Testis (tissue), 3 donors: Measurements from ENCODE around the gene BOLL. TPM values are rescaled to one million over a fixed set of nuclear protein-coding genes. Genes with fewer than 3 reads are reported as not detected.
A peak's percentile ranks its signal among the peaks of the same experiment; 100 is the strongest.

Experiments
- DNase-seq: peaks from one replicate; pipeline ENCODE4 v3.0.0-alpha.2; 2019
- H3K27ac ChIP-seq, 2 donors: fragments of 200-600 bp; sonication (generic); one replicate each; pipeline ENCODE4 v1.5.1; 2019
- H3K27me3 ChIP-seq: fragments of 200-600 bp; sonication (generic); one replicate; pipeline ENCODE4 v1.5.1; 2019
- H3K36me3 ChIP-seq: fragments of 200-600 bp; sonication (generic); one replicate; pipeline ENCODE4 v1.5.1; 2017; ENCODE audit warnings: low read depth; ENCODE audit errors: missing control alignments
- H3K4me1 ChIP-seq: fragments of 200-600 bp; sonication (generic); one replicate; pipeline ENCODE4 v1.5.1; 2019
- H3K4me3 ChIP-seq, 2 donors: fragments of 200-600 bp; sonication (generic); one replicate each; pipeline ENCODE4 v1.5.1; 2017 to 2019
- H3K9me3 ChIP-seq: fragments of 200-600 bp; sonication (generic); one replicate; pipeline ENCODE4 v1.5.1; 2017
- POLR2A ChIP-seq: fragments of 450-650 bp; IDR thresholded peaks from one replicate; pipeline ENCODE4 v1.6.1; 2017; ENCODE audit warnings: antibody characterized with exemption, mild to moderate bottlenecking, moderate library complexity
- WGBS, 2 donors: methylation state at CpG; one replicate each; pipeline ENCODE4 v1.1.5; 2018; 5-methylcytosine and 5-hydroxymethylcytosine counted together
- intact Hi-C: fragments of 100-400 bp; cut with DNase I; formaldehyde crosslinking; loops from one replicate; pipeline ENCODE4 v1.15.1; 2023; ENCODE audit warnings: low total_unique reads
- polyA plus RNA-seq: library from polyadenylated mRNA; stranded (reverse); fragments of 350-450 nt; fragmentation: Illumina TruSeq; extraction: RNeasy Lipid Tissue Mini Kit (QIAGEN cat#74804); gene quantifications from one replicate; pipeline ENCODE4 v1.2.3, GENCODE V29; 2014; ENCODE audit warnings: low read depth, low replicate concordance; ENCODE audit not compliant: insufficient read depth
- total RNA-seq, 2 donors: library from RNA; depleted of rRNA; stranded (reverse); fragments of >200 nt; gene quantifications; one replicate each; pipeline ENCODE4 v1.2.3, GENCODE V29; 2016
- TF ChIP-seq, protein P1 (sequence below), 3 experiments: fragments of 450-650 bp in 2 of 3; fragments of 200-600 bp in 1 of 3; sonication (generic) in 1 of 3; IDR thresholded peaks; one replicate each; pipeline ENCODE4 v1.5.1; 2016 to 2019; ENCODE audit warnings: antibody characterized with exemption in 3 of 3, mild to moderate bottlenecking in 2 of 3, moderate library complexity in 1 of 3

The BOLL gene
- total and polyA plus RNA-seq, 3 donors from 2014 or later: 51.0 to 256 (median 65.0) TPM

DNA sequence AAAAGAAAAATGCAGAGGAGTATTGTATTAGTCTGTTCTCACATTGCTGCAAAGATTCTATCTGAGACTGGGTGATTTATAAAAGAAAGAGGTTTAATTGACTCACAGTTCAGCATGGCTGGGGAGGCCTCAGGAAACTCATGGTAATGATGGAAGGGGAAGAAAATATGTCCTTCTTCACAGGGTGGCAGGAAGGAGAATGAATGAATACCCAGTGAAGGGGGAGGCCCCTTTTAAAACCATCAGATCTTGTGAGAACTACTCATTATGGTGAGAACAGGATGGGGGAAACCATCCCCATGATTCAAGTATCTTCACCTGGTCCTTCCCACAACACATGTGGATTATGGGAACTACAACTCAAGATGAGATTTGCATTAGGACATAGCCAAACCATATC is 10.2 kb upstream of the BOLL start:
- TF ChIP-seq, protein P1, sequence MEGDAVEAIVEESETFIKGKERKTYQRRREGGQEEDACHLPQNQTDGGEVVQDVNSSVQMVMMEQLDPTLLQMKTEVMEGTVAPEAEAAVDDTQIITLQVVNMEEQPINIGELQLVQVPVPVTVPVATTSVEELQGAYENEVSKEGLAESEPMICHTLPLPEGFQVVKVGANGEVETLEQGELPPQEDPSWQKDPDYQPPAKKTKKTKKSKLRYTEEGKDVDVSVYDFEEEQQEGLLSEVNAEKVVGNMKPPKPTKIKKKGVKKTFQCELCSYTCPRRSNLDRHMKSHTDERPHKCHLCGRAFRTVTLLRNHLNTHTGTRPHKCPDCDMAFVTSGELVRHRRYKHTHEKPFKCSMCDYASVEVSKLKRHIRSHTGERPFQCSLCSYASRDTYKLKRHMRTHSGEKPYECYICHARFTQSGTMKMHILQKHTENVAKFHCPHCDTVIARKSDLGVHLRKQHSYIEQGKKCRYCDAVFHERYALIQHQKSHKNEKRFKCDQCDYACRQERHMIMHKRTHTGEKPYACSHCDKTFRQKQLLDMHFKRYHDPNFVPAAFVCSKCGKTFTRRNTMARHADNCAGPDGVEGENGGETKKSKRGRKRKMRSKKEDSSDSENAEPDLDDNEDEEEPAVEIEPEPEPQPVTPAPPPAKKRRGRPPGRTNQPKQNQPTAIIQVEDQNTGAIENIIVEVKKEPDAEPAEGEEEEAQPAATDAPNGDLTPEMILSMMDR (IDR thresholded peaks at IDR 0.05): no peak
- no peak for TF ChIP-seq POLR2A
- intact Hi-C loops: no loop called here
- Histone ChIP-seq H3K27me3 (no peaks in the 10 kb centered on the region), H3K4me3 (no peak overlapping the region), H3K27ac (no peak overlapping the region), H3K4me1 (no peaks in the 10 kb centered on the region), H3K9me3 (no peaks in the 10 kb centered on the region), H3K36me3 (no peaks in the 10 kb centered on the region)
- no peak for DNase-seq

DNA sequence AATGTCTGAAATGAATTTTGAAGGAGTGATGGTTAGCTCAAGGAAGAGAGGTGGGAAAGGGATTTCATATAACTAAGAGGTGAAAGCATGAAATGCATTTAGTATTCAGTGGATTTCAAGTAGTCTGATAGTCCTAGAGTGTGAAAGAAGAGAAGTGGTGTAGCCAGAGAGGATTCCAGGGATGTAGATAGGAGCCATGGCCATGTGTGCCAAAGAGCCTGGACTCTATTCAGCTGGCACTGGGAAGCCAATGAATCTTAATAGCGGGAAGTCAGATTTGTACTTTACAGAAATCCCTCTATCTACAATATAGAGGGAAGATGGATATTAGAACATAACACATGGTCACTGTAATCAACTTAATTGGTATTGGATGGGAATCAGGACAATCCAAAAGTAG is 8.3 kb upstream of the BOLL start:
- WGBS, 2 donors: 74 to 94% methylated on average over 1 of the region's 1 CpG
- no peak for DNase-seq
- H3K36me3 ChIP-seq: no peaks in the 10 kb centered on the region
- TF ChIP-seq POLR2A: no peak
- TF ChIP-seq, protein P1 (IDR thresholded peaks at IDR 0.05): no peak
- no peaks in the 10 kb centered on the region for H3K27me3 ChIP-seq
- no peak overlapping the region for H3K27ac ChIP-seq
- no peaks in the 10 kb centered on the region for H3K4me1 ChIP-seq
- intact Hi-C loops: no loop called here
- H3K9me3 ChIP-seq: no peaks in the 10 kb centered on the region
- H3K4me3 ChIP-seq: no peak overlapping the region

DNA sequence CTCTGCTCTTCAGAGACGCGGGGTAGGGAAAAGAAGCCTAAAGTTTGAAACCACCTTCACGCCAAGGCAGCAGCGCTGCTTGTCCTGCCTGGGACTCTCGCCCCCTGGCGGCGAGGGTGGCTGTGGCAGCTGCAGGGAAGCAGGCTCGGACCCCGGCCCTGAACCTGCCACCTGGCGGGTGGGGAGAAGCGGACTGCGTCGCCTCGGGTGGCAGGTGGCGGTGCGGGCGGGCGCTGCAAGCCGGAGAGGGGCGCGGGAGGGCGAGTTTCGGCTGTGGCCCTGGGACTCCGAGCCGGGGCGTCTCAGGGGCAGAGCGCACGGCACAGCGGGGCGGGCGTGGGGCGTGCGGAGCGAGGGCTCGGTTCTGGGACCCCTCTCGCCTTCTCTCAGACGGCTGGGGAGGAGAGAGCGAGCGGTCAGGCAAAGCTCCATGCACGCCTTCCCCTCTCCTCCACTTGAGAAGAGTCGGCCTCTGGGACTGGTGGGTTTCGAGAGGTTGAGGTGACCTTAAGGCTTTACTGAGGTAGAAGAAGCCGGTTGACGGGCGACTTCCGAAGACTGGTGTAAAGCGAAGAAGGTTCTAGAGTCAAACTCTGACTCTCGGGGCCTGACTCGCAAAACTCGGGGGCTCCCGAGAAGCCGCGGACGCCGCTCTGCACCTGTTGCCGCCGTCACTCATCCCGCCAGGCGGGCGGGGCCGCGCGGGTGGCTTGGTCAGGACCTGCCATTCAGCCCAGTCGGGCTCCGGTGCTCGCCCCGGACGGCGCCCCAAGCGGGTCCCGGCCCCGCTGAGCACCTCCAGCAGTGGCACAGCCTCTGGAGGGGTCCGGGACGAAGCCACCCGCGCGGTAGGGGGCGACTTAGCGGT is 1.1 kb upstream of the BOLL start:
- DNase-seq: peak; percentile 55
- WGBS, 2 donors: 10 to 14% methylated on average over 24 to 67 of the region's 79 CpGs
- Histone ChIP-seq H3K4me3 (peak overlapping the region; percentile 50 to 64), H3K27ac (peak overlapping the region; percentile 27 to 60), H3K4me1 (no peaks in the 10 kb centered on the region), H3K9me3 (no peaks in the 10 kb centered on the region), H3K36me3 (no peaks in the 10 kb centered on the region), H3K27me3 (no peaks in the 10 kb centered on the region)
- TF ChIP-seq POLR2A: no peak
- TF ChIP-seq, protein P1 (IDR thresholded peaks at IDR 0.05): peak; percentile 17 to 43 (median 28)
- intact Hi-C loops: no loop called here

DNA sequence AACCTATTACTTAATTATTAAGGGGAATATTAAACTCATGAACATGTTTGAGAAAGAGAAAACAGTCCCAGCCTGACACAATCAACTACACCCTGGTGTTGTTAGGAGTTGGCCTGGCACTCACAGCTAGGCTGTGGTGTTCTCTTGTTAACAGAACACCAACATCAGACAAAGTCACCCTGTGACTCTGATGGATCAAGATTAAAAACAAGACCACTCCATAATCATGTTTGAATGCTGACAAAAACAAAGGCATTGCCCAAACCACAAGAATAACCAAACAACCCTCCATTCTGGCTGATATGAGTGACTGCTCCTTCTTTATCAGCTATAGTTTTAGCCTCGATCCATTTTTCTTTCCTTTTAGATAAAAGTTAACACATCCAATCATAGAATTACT is 3.0 kb downstream of the BOLL start:
- intact Hi-C loops: no loop called here
- H3K27me3 ChIP-seq: no peaks in the 10 kb centered on the region
- H3K4me1 ChIP-seq: no peaks in the 10 kb centered on the region
- no peak overlapping the region for H3K27ac ChIP-seq
- no peak overlapping the region for H3K4me3 ChIP-seq
- DNase-seq: no peak
- TF ChIP-seq, protein P1 (IDR thresholded peaks at IDR 0.05): no peak
- TF ChIP-seq POLR2A: no peak
- H3K36me3 ChIP-seq: no peaks in the 10 kb centered on the region
- no peaks in the 10 kb centered on the region for H3K9me3 ChIP-seq
- WGBS, 2 donors: 50 to 55% methylated on average over 1 of the region's 1 CpG

DNA sequence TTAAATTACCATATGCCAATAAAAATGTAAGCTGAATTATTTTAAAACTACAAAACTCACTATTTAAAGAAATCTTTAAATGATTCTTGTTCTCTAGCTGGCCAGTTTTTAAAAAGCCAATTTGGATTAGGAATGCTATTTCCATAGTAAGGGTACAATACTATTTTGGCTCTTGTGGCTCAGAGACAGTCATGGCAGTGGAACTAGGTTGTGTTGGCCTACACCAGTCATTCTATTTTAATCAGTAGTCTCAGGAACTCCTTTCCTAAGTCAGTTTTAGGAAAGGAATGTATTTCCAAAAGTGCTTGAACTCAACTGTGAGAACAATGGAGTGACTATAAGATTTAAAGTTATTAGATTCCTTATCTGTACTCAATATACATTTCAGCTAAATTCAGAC is 5.9 kb downstream of the BOLL start:
- H3K9me3 ChIP-seq: no peaks in the 10 kb centered on the region
- TF ChIP-seq, protein P1 (IDR thresholded peaks at IDR 0.05): no peak
- TF ChIP-seq POLR2A: no peak
- H3K27ac ChIP-seq: no peak overlapping the region
- no peaks in the 10 kb centered on the region for H3K36me3 ChIP-seq
- DNase-seq: no peak
- intact Hi-C loops: no loop called here
- H3K4me1 ChIP-seq: no peaks in the 10 kb centered on the region
- no peak overlapping the region for H3K4me3 ChIP-seq
- no peaks in the 10 kb centered on the region for H3K27me3 ChIP-seq
